Measurements from ENCODE around the gene ZNF358. TPM values are rescaled to one million over a fixed set of nuclear protein-coding genes. Genes with fewer than 3 reads are reported as not detected.

Gene ZNF358
- total and polyA plus RNA-seq, 10 of the 15 experiments (the other 5 are each of a cell fraction or from before 2014, with no cell fraction given), result 0.09 to 6.3 (median 1.9) TPM; not detected in 1

DNA sequence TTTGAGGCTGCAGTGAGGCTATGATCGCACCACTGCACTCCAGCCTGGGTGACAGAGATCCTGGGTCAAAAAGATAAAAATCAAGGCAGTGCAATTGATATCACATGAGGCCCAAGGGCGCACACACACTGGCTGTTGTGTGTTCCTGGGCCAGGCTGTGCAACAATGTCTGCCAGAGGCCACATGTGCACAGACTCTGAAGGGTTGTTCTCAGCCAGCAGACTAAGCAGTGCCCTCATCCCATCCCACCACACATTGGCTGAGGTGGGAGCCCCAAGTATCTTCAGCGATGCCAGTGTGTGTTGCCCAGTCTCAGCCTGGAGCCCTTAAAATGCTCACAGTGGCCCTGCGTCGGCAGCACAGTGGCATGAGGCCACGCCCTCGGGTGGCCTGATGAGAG lies 39.7 kb upstream of the ZNF358 start:
- Histone ChIP-seq H3K79me2 (ENCODE audit: control insufficient read depth, insufficient read depth, low read length) (no peaks in the 10 kb centered on the region), H3K27me3 (replicated peaks in 1 of 2; ENCODE audit: control insufficient read depth in 2 of 2, insufficient read depth in 2 of 2, low read length in 1 of 2) (no peaks in the 10 kb centered on the region), H3K27ac (ENCODE audit: control insufficient read depth, insufficient read depth) (no peak overlapping the region), H3K9me3 (replicated peaks; ENCODE audit: control insufficient read depth, insufficient read depth, low read length) (no peaks in the 10 kb centered on the region), H3K4me2 (ENCODE audit: control insufficient read depth, insufficient read depth) (no peak overlapping the region), H4K20me1 (ENCODE audit: control insufficient read depth, insufficient read depth) (no peaks in the 10 kb centered on the region), H3K36me3 (ENCODE audit: control insufficient read depth in 2 of 2, insufficient read depth in 2 of 2, low read length in 1 of 2) (peaks cover 0 to 3% of the 10 kb centered on the region in 2 experiments; a peak in 1 of 4 replicates), H3K4me3 (no peak overlapping the region), H2AFZ (ENCODE audit: control insufficient read depth, low read depth, low read length) (no peak overlapping the region), H3K9ac (ENCODE audit: control insufficient read depth, insufficient read depth, low read length) (no peak overlapping the region), H3K4me1 (ENCODE audit: control insufficient read depth, insufficient read depth, low read length) (peaks cover 17% of the 10 kb centered on the region)
- SMC1A ChIA-PET (ENCODE audit: uncharacterized antibody, unreplicated experiment), result no interaction called here
- in situ Hi-C loops (cut with MboI), result no loop called here
- BruUV-seq (replicated peaks), result no TSS peak
- RAD21 ChIA-PET (ENCODE audit: unreplicated experiment), result no interaction called here
- ATAC-seq (no peak), FAIRE-seq (no peak), DNase-seq (ENCODE audit: low read depth, low spot score) (no peak)
- CTCF ChIA-PET, result no interaction called here
- intact Hi-C loops (cut with micrococcal nuclease; ENCODE audit: unreplicated experiment), result no loop called here
- 98% methylated on average over 7 of the region's 7 CpGs for WGBS (ENCODE audit: insufficient coverage, insufficient replicate concordance, low lambda C conversion rate, missing lambda C conversion rate)
- TF ChIP-seq MYB (IDR thresholded peaks at IDR 0.05; ENCODE audit: borderline replicate concordance, low read depth, low read length) (no peak), MTA2 (IDR thresholded peaks at IDR 0.05; ENCODE audit: low read depth) (no peak), HCFC1 (IDR thresholded peaks at IDR 0.05; ENCODE audit: low read length) (no peak), CBFB (IDR thresholded peaks at IDR 0.05; ENCODE audit: low read depth) (no peak), POLR2A (IDR thresholded peaks at IDR 0.05; ENCODE audit: low read depth, low read length) (0 out of 2 replicates have a peak, but pooled peaks have one; percentile 14)
- TF ChIP-seq, protein P1, sequence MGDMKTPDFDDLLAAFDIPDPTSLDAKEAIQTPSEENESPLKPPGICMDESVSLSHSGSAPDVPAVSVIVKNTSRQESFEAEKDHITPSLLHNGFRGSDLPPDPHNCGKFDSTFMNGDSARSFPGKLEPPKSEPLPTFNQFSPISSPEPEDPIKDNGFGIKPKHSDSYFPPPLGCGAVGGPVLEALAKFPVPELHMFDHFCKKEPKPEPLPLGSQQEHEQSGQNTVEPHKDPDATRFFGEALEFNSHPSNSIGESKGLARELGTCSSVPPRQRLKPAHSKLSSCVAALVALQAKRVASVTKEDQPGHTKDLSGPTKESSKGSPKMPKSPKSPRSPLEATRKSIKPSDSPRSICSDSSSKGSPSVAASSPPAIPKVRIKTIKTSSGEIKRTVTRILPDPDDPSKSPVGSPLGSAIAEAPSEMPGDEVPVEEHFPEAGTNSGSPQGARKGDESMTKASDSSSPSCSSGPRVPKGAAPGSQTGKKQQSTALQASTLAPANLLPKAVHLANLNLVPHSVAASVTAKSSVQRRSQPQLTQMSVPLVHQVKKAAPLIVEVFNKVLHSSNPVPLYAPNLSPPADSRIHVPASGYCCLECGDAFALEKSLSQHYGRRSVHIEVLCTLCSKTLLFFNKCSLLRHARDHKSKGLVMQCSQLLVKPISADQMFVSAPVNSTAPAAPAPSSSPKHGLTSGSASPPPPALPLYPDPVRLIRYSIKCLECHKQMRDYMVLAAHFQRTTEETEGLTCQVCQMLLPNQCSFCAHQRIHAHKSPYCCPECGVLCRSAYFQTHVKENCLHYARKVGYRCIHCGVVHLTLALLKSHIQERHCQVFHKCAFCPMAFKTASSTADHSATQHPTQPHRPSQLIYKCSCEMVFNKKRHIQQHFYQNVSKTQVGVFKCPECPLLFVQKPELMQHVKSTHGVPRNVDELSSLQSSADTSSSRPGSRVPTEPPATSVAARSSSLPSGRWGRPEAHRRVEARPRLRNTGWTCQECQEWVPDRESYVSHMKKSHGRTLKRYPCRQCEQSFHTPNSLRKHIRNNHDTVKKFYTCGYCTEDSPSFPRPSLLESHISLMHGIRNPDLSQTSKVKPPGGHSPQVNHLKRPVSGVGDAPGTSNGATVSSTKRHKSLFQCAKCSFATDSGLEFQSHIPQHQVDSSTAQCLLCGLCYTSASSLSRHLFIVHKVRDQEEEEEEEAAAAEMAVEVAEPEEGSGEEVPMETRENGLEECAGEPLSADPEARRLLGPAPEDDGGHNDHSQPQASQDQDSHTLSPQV (IDR thresholded peaks at IDR 0.05), result no peak
- TF ChIP-seq, protein P2, sequence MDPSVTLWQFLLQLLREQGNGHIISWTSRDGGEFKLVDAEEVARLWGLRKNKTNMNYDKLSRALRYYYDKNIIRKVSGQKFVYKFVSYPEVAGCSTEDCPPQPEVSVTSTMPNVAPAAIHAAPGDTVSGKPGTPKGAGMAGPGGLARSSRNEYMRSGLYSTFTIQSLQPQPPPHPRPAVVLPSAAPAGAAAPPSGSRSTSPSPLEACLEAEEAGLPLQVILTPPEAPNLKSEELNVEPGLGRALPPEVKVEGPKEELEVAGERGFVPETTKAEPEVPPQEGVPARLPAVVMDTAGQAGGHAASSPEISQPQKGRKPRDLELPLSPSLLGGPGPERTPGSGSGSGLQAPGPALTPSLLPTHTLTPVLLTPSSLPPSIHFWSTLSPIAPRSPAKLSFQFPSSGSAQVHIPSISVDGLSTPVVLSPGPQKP (IDR thresholded peaks at IDR 0.05; ENCODE audit: low read depth, low read length), result no peak
- POLR2A ChIA-PET, result no interaction called here

Measured in GM12878 (cell line).